ENCODE data around the gene SPATA19.

The SPATA19 gene

DNA sequence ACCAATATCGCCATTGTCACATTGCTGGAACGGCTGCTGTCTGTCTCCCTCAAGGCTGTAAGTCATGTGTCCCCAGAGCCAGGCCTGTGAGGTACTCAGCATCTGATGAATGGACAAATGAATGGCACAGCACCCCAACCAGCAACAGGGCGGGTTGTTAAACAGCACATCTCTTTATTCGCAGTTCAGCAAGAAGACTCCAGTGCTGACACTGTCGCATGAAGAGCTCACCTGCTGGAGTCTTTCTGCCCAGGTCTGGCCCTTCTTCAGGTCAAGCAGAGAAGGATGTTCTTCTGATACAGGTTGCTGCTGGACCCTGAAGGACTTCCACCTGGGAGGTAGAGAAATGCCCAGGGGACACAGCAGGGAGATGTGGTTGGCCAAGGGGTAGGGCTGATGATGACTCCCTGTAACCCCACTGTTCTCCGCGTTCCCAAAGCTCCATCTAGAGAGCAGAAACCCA lies 4.8 kb downstream of the SPATA19 start:
- Histone ChIP-seq H3K27ac (ENCODE audit: low read depth, low read length) (no peak overlapping the region), H3K4me1 (ENCODE audit: control insufficient read depth in 1 of 2, insufficient read depth in 2 of 2, low read length in 2 of 2) (no peaks in the 10 kb centered on the region), H3K36me3 (ENCODE audit: control insufficient read depth in 1 of 2, insufficient read depth in 2 of 2, low read length in 2 of 2) (no peaks in the 10 kb centered on the region), H3K4me3 (ENCODE audit: low read depth in 1 of 2, low read length in 2 of 2) (no peak overlapping the region), H3K9me3 (ENCODE audit: control insufficient read depth in 1 of 2, low read length in 2 of 2) (no peaks in the 10 kb centered on the region), H3K27me3 (ENCODE audit: control insufficient read depth in 1 of 2, insufficient read depth in 2 of 2, low read length in 2 of 2) (no peaks in the 10 kb centered on the region), H3K9ac (ENCODE audit: low read depth in 1 of 2, low read length in 2 of 2) (no peak overlapping the region)

GRCh38 chr11:133835593-133836548 lies 9.4 kb downstream of the SPATA19 start:
- Histone ChIP-seq H3K36me3 (ENCODE audit: control insufficient read depth in 1 of 2, insufficient read depth in 2 of 2, low read length in 2 of 2) (no peaks in the 10 kb centered on the region), H3K27me3 (ENCODE audit: control insufficient read depth in 1 of 2, insufficient read depth in 2 of 2, low read length in 2 of 2) (peaks cover 0 to 7% of the 10 kb centered on the region in 2 donors), H3K9me3 (ENCODE audit: control insufficient read depth in 1 of 2, low read length in 2 of 2) (no peaks in the 10 kb centered on the region), H3K9ac (ENCODE audit: low read depth in 1 of 2, low read length in 2 of 2) (no peak overlapping the region), H3K4me1 (ENCODE audit: control insufficient read depth in 1 of 2, insufficient read depth in 2 of 2, low read length in 2 of 2) (no peaks in the 10 kb centered on the region), H3K4me3 (ENCODE audit: low read depth in 1 of 2, low read length in 2 of 2) (no peak overlapping the region), H3K27ac (ENCODE audit: low read depth, low read length) (no peak overlapping the region)

- Histone ChIP-seq H3K36me3 (ENCODE audit: control insufficient read depth in 1 of 2, insufficient read depth in 2 of 2, low read length in 2 of 2) (no peaks in the 10 kb centered on the region), H3K9me3 (ENCODE audit: control insufficient read depth in 1 of 2, low read length in 2 of 2) (no peaks in the 10 kb centered on the region), H3K4me1 (ENCODE audit: control insufficient read depth in 1 of 2, insufficient read depth in 2 of 2, low read length in 2 of 2) (no peaks in the 10 kb centered on the region), H3K27me3 (ENCODE audit: control insufficient read depth in 1 of 2, insufficient read depth in 2 of 2, low read length in 2 of 2) (peaks cover 0 to 7% of the 10 kb centered on the region in 2 donors), H3K9ac (ENCODE audit: low read depth in 1 of 2, low read length in 2 of 2) (no peak overlapping the region), H3K27ac (ENCODE audit: low read depth, low read length) (no peak overlapping the region), H3K4me3 (ENCODE audit: low read depth in 1 of 2, low read length in 2 of 2) (no peak overlapping the region)
Observed at GRCh38 chr11:133834682-133835592, 10.4 kb downstream of the SPATA19 start.

GRCh38 chr11:133833898-133834681 lies 11.2 kb downstream of the SPATA19 start:
- peaks cover 0 to 7% of the 10 kb centered on the region in 2 donors for H3K27me3 ChIP-seq (ENCODE audit: control insufficient read depth in 1 of 2, insufficient read depth in 2 of 2, low read length in 2 of 2)
- no peak overlapping the region for H3K4me3 ChIP-seq (ENCODE audit: low read depth in 1 of 2, low read length in 2 of 2)
- no peak overlapping the region for H3K9ac ChIP-seq (ENCODE audit: low read depth in 1 of 2, low read length in 2 of 2)
- H3K36me3 ChIP-seq (ENCODE audit: control insufficient read depth in 1 of 2, insufficient read depth in 2 of 2, low read length in 2 of 2): no peaks in the 10 kb centered on the region
- no peaks in the 10 kb centered on the region for H3K4me1 ChIP-seq (ENCODE audit: control insufficient read depth in 1 of 2, insufficient read depth in 2 of 2, low read length in 2 of 2)
- no peak overlapping the region for H3K27ac ChIP-seq (ENCODE audit: low read depth, low read length)
- H3K9me3 ChIP-seq (ENCODE audit: control insufficient read depth in 1 of 2, low read length in 2 of 2): no peaks in the 10 kb centered on the region

GRCh38 chr11:133832991-133833897 lies 12.1 kb downstream of the SPATA19 start:
- Histone ChIP-seq H3K4me3 (ENCODE audit: low read depth in 1 of 2, low read length in 2 of 2) (no peak overlapping the region), H3K27me3 (ENCODE audit: control insufficient read depth in 1 of 2, insufficient read depth in 2 of 2, low read length in 2 of 2) (peaks cover 2 to 7% of the 10 kb centered on the region in 2 donors), H3K9ac (ENCODE audit: low read depth in 1 of 2, low read length in 2 of 2) (no peak overlapping the region), H3K9me3 (ENCODE audit: control insufficient read depth in 1 of 2, low read length in 2 of 2) (no peaks in the 10 kb centered on the region), H3K4me1 (ENCODE audit: control insufficient read depth in 1 of 2, insufficient read depth in 2 of 2, low read length in 2 of 2) (no peaks in the 10 kb centered on the region), H3K27ac (ENCODE audit: low read depth, low read length) (no peak overlapping the region), H3K36me3 (ENCODE audit: control insufficient read depth in 1 of 2, insufficient read depth in 2 of 2, low read length in 2 of 2) (no peaks in the 10 kb centered on the region)

DNA sequence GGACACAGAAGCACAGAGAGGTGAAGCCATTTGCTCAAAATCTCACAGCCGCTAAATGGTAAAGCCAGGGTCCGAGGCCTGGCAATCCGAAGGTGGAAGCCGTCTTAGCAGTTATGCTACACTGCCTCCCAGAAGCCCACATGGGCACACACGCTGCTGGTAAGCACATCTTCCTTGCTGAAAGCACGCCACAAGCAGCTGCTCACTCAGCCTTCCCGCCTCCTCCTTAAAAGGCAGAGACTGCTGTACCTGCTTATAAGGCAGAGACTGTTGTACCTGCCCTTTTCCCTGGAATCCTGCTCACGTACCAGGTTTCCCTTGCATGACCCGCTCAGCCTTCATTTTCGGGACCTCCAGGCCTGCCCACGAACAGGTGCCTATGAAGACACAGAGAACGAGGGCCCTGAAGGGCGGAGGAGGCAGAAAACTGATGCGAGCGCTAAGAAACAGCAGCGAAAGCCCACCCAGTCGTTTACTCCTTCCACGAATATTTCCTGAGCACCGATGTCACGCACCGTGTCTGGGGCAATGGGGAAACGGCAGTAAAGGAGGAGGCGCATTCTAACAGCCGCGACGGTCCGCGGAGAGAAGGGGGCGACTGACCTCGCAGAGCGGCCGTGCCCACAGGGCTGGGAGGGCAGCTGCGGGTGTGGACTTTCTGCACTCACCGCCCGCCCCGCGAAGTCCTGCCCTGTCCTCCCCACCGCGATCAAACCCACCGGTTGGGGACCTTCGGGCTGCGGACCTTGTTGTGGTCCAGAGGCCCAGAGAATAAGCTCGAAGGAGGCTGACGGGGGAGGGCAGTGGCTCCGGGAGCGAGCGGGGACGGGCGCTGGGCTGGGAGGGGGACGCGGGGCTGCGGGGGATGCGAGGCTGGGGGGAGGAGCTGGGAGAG lies 13.0 kb downstream of the SPATA19 start:
- Histone ChIP-seq H3K27ac (ENCODE audit: low read depth, low read length) (no peak overlapping the region), H3K4me1 (ENCODE audit: control insufficient read depth in 1 of 2, insufficient read depth in 2 of 2, low read length in 2 of 2) (no peaks in the 10 kb centered on the region), H3K27me3 (ENCODE audit: control insufficient read depth in 1 of 2, insufficient read depth in 2 of 2, low read length in 2 of 2) (peaks cover 3 to 7% of the 10 kb centered on the region in 2 donors), H3K4me3 (ENCODE audit: low read depth in 1 of 2, low read length in 2 of 2) (no peak overlapping the region), H3K9ac (ENCODE audit: low read depth in 1 of 2, low read length in 2 of 2) (no peak overlapping the region), H3K9me3 (ENCODE audit: control insufficient read depth in 1 of 2, low read length in 2 of 2) (no peaks in the 10 kb centered on the region), H3K36me3 (ENCODE audit: control insufficient read depth in 1 of 2, insufficient read depth in 2 of 2, low read length in 2 of 2) (no peaks in the 10 kb centered on the region)

DNA sequence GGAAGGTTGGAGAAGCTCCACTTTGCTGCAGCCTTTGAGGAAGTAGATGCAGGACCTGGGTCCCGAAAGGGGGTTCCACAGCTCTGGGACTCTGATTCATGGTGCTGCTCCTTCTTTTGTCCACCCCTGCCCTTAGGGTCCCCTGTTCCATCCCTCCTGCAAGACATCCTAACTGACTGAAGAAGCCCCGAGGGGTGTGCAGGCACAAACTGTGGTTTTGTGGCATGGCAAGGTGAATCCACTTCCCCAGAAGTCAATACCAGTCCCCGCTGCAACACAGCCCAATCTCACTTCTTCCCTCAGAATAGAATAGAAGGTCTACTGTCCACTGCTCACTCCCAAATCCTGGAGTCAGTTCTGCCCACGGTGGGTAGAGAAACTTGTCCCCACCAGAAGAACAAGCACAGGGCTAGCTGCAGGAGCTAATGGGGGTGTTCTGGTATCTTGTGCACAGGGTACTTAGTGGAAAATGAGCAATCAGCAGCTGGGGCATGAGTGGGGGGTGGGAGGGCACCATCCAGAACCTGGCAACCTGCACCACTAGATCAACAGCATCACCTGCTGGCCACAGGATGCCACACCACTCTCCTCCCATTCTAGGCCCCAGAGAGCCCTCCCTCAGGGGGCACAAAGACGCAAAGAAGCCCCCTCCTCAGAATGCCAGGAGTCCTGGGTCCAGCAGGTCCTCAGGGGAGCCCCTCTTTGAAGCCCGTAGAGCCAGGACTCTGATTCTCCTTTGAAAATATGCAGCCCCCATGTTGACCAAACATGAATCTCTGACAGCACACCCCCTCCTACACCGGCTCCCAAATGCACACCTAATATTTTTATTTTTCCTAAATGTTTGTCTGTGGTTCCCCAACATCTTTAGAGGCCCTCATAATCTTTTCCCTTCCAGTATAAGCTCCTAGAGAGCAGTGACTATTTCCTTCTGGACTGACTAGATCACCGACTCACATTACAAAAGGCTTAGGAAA lies 14.1 kb downstream of the SPATA19 start:
- Histone ChIP-seq H3K27ac (ENCODE audit: low read depth, low read length) (no peak overlapping the region), H3K27me3 (ENCODE audit: control insufficient read depth in 1 of 2, insufficient read depth in 2 of 2, low read length in 2 of 2) (peaks cover 6 to 7% of the 10 kb centered on the region in 2 donors), H3K36me3 (ENCODE audit: control insufficient read depth in 1 of 2, insufficient read depth in 2 of 2, low read length in 2 of 2) (no peaks in the 10 kb centered on the region), H3K4me1 (ENCODE audit: control insufficient read depth in 1 of 2, insufficient read depth in 2 of 2, low read length in 2 of 2) (no peaks in the 10 kb centered on the region), H3K9ac (ENCODE audit: low read depth in 1 of 2, low read length in 2 of 2) (no peak overlapping the region), H3K9me3 (ENCODE audit: control insufficient read depth in 1 of 2, low read length in 2 of 2) (no peaks in the 10 kb centered on the region), H3K4me3 (ENCODE audit: low read depth in 1 of 2, low read length in 2 of 2) (no peak overlapping the region)

- H3K27me3 ChIP-seq (ENCODE audit: control insufficient read depth in 1 of 2, insufficient read depth in 2 of 2, low read length in 2 of 2): peaks cover 6 to 7% of the 10 kb centered on the region in 2 donors
- H3K27ac ChIP-seq (ENCODE audit: low read depth, low read length): no peak overlapping the region
- no peak overlapping the region for H3K9ac ChIP-seq (ENCODE audit: low read depth in 1 of 2, low read length in 2 of 2)
- H3K9me3 ChIP-seq (ENCODE audit: control insufficient read depth in 1 of 2, low read length in 2 of 2): no peaks in the 10 kb centered on the region
- no peaks in the 10 kb centered on the region for H3K4me1 ChIP-seq (ENCODE audit: control insufficient read depth in 1 of 2, insufficient read depth in 2 of 2, low read length in 2 of 2)
- H3K4me3 ChIP-seq (ENCODE audit: low read depth in 1 of 2, low read length in 2 of 2): no peak overlapping the region
- H3K36me3 ChIP-seq (ENCODE audit: control insufficient read depth in 1 of 2, insufficient read depth in 2 of 2, low read length in 2 of 2): no peaks in the 10 kb centered on the region
Observed at GRCh38 chr11:133829566-133829965, 15.7 kb downstream of the SPATA19 start.
